GM12865 (cell line): ENCODE data around the gene LARGE1.

Experiments used
- DNase-seq: peaks from one replicate; pipeline ENCODE4 v3.0.0; 2010; ENCODE audit warnings: low read depth
- H3K4me3 ChIP-seq: 2 replicates; pipeline ENCODE4 v1.5.1; 2011; ENCODE audit warnings: mild to moderate bottlenecking, low read depth, low read length, control low read depth
- TF ChIP-seq, protein P1 (sequence below): IDR thresholded peaks from 2 replicates; pipeline ENCODE4 v1.5.1; 2011; ENCODE audit warnings: low read length, control low read depth, low read depth, inconsistent platforms; ENCODE audit not compliant: insufficient read depth; ENCODE audit errors: missing control alignments

Gene LARGE1

DNA sequence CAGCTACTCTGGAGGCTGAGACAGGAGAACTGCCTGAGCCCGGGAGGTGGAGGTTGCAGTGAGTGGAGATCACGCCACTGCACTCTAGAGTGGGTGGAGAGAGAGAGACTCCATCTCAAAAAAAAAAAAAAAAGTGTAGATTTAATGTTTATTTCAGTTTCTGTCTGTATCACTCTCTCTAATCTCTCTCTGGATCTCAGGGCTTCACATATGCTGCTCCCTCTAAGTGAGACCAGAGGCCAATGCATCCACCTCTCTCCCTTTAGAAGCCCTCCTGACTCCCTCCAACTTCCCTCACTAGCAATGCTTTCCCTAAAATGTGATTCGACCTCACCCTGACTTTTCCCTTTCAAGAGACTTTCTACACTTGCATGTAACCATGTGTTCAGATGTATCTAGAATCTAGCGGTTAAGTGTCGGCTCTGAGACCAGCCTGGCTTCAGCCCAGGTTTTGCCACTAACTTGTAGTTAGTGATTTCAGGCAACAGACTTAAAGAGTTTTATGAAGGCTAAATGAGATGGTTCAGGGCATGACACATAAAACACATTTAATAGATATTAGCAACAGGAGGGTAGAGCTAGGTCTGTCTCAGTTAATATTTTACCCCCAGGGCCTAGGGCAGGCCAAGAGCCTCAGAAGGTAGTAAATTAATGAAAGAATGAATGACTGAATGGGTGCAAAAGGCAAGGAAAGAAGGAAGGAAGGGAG lies 364.3 kb downstream of the LARGE1 start:
- DNase-seq = no peak

GRCh38 chr22:33553493-33553892 lies 366.8 kb downstream of the LARGE1 start:
- no peak overlapping the region for H3K4me3 ChIP-seq
- TF ChIP-seq, protein P1, sequence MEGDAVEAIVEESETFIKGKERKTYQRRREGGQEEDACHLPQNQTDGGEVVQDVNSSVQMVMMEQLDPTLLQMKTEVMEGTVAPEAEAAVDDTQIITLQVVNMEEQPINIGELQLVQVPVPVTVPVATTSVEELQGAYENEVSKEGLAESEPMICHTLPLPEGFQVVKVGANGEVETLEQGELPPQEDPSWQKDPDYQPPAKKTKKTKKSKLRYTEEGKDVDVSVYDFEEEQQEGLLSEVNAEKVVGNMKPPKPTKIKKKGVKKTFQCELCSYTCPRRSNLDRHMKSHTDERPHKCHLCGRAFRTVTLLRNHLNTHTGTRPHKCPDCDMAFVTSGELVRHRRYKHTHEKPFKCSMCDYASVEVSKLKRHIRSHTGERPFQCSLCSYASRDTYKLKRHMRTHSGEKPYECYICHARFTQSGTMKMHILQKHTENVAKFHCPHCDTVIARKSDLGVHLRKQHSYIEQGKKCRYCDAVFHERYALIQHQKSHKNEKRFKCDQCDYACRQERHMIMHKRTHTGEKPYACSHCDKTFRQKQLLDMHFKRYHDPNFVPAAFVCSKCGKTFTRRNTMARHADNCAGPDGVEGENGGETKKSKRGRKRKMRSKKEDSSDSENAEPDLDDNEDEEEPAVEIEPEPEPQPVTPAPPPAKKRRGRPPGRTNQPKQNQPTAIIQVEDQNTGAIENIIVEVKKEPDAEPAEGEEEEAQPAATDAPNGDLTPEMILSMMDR = no peak
- DNase-seq = no peak

More for the DNA sequence above, 364.3 kb downstream of the LARGE1 start:
- no peak overlapping the region for H3K4me3 ChIP-seq
- TF ChIP-seq, protein P1 = no peak

DNA sequence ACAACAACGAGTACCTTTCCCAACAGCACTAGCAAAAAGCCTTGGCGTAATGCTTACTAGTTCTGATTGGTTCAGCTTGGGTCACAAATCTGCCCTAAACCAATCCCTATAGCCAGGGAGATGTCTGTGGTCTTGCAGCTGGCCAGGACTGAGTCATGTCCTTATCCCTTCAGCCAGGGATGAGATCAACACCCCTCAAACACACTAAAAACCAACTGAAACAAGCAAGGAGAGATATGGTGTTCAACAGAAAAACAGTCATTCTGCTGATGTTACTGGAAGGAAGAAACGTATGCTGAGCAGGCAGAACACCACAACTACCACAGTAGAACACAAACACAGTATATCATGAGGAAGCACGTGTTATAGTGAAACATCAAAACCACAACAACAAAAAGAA lies 375.6 kb downstream of the LARGE1 start:
- H3K4me3 ChIP-seq = no peak overlapping the region
- TF ChIP-seq, protein P1 = no peak
- DNase-seq = peak; percentile 14

DNA sequence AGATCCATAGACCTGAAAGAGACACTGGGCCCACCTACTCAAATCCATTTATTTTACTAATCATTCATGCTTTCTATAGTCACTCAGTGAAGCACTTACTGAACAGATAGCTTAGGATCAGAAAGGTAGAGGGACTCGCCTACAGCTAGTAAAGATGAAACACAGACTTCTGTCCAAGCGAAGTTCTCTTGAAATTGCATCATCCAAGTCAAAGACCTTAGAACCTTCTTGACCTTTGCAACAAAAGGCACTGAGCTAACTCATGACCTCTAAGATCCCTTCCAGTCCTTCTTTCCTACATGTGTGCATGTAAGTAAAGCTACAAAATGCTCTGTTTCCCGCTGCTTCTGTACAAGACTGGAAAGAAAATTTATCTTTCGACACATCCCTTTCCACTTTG lies 377.6 kb downstream of the LARGE1 start:
- H3K4me3 ChIP-seq = no peak overlapping the region
- DNase-seq = no peak
- TF ChIP-seq, protein P1 = no peak

- no peak overlapping the region for H3K4me3 ChIP-seq
- DNase-seq = no peak
- TF ChIP-seq, protein P1 = no peak
Observed at GRCh38 chr22:33542153-33542552, 378.1 kb downstream of the LARGE1 start.

DNA sequence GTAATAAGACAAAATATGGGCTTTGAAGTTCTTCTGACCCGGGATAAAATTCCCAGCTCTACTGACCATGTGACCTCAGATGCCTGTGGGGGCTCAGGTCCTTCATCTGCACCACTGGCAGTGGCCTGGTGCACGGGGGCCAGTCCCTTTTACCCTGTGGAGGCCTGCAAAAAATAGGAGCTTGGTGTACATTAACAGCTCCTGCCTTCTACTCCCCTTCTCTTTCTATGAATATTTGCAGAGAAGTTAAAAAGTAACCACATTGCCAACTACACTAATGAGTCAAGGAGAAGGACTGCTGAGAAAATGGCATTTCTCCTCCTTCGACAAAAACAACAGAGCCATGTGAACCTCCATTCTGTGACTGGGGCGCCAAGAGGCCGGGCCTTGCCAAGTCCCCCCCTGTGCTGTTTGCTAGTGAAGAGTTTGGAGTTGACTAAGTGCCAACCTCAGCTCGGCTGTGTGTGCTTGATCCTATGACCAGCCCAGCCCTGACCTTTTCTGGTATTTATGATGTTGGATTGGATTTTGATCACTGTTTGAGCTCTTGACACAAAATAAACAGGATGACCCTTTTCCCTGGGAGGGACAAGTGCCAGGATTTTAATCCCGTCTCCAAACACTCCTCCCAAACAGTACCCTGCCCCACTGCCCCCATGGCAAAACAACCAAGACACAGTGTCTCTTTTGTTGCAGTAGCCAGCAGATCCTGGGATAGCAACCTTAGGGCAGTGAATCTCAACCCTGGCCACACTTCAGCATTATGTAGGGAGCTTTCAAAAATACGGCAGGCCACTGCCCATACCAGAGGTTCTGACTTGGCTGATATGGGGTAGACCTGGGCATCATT lies 380.1 kb downstream of the LARGE1 start:
- peak; percentile 14 for DNase-seq
- TF ChIP-seq, protein P1 = no peak
- no peak overlapping the region for H3K4me3 ChIP-seq
